ENCODE measurements around the gene HERPUD1.
"Not testable (repeated sequence)": the region's sequence is repeated elsewhere in the genome, so short reads cannot be mapped to it uniquely, and the experiment has no call there.

Gene HERPUD1

GRCh38 chr16:56971768-56972043, 39.8 kb downstream of the HERPUD1 start:
- TF ChIP-seq SNAI2 (CRISPR knock-in tag; IDR thresholded peaks at IDR 0.05) (no peak), ESRRG (CRISPR knock-in tag; IDR thresholded peaks at IDR 0.05) (no peak), ISL1 (CRISPR knock-in tag; IDR thresholded peaks at IDR 0.05) (no peak), TCF4 (CRISPR knock-in tag; IDR thresholded peaks at IDR 0.05; ENCODE audit: borderline replicate concordance) (no peak), TSHZ2 (CRISPR knock-in tag; IDR thresholded peaks at IDR 0.05) (no peak), ZC3H10 (CRISPR knock-in tag; IDR thresholded peaks at IDR 0.05) (no peak), GLIS3 (CRISPR knock-in tag; IDR thresholded peaks at IDR 0.05) (no peak), ZNF8 (CRISPR knock-in tag; IDR thresholded peaks at IDR 0.05) (no peak), ZNF565 (CRISPR knock-in tag; conservative IDR thresholded peaks at IDR 0.05; ENCODE audit: low read depth) (no peak), ARNTL (CRISPR knock-in tag; IDR thresholded peaks at IDR 0.05; ENCODE audit: borderline replicate concordance, low read depth) (no peak), TOX (CRISPR knock-in tag; IDR thresholded peaks at IDR 0.05; ENCODE audit: borderline replicate concordance) (no peak)
- no peak for ATAC-seq

GRCh38 chr16:56972403-56973293, 40.7 kb downstream of the HERPUD1 start:
- TF ChIP-seq ZFP30 (CRISPR knock-in tag; IDR thresholded peaks at IDR 0.05): no peak
- no peak for TF ChIP-seq ZFP3 (CRISPR knock-in tag; IDR thresholded peaks at IDR 0.05)
- no peak for TF ChIP-seq ZC3H10 (CRISPR knock-in tag; IDR thresholded peaks at IDR 0.05)
- no peak for TF ChIP-seq ZNF565 (CRISPR knock-in tag; conservative IDR thresholded peaks at IDR 0.05; ENCODE audit: low read depth)
- no peak for TF ChIP-seq CREB5 (CRISPR knock-in tag; IDR thresholded peaks at IDR 0.05; ENCODE audit: low read depth)
- no peak for ATAC-seq

- TF ChIP-seq TSHZ2 (CRISPR knock-in tag; IDR thresholded peaks at IDR 0.05) (no peak), ZNF70 (CRISPR knock-in tag; IDR thresholded peaks at IDR 0.05) (no peak), TCF4 (CRISPR knock-in tag; IDR thresholded peaks at IDR 0.05; ENCODE audit: borderline replicate concordance) (no peak)
- no peak for ATAC-seq
Measured at GRCh38 chr16:56973294-56973689, 41.4 kb downstream of the HERPUD1 start.

GRCh38 chr16:56973899-56974298, 42.0 kb downstream of the HERPUD1 start:
- not testable (repeated sequence) for ATAC-seq

GRCh38 chr16:56974549-56975300, 42.8 kb downstream of the HERPUD1 start:
- ATAC-seq: no peak
- TF ChIP-seq SNAI2 (CRISPR knock-in tag; IDR thresholded peaks at IDR 0.05): no peak
- no peak for TF ChIP-seq TCF4 (CRISPR knock-in tag; IDR thresholded peaks at IDR 0.05; ENCODE audit: borderline replicate concordance)
- TF ChIP-seq CSRNP3 (CRISPR knock-in tag; IDR thresholded peaks at IDR 0.05): no peak
- TF ChIP-seq TOX (CRISPR knock-in tag; IDR thresholded peaks at IDR 0.05; ENCODE audit: borderline replicate concordance): no peak
- no peak for TF ChIP-seq RARB (CRISPR knock-in tag; IDR thresholded peaks at IDR 0.05)
- TF ChIP-seq PATZ1 (CRISPR knock-in tag; IDR thresholded peaks at IDR 0.05; ENCODE audit: borderline replicate concordance): no peak
- TF ChIP-seq ARNTL (CRISPR knock-in tag; IDR thresholded peaks at IDR 0.05; ENCODE audit: borderline replicate concordance, low read depth): no peak

Data from SK-N-SH treated with all-trans-retinoic acid at 6 μM for 48 hours (cell line).